ENCODE results near the gene HLF.

- TF ChIP-seq CTCF (IDR thresholded peaks at IDR 0.05) (no peak), POLR2A (IDR thresholded peaks at IDR 0.05) (no peak)
Observed at GRCh38 chr17:55301521-55302406, 37.0 kb downstream of the HLF start.

Measured in lower leg skin (tissue), 3 donors.